GM21390 (cell line): ENCODE measurements around the gene CABLES2.

ENCODE experiments used
- ATAC-seq: cut with Tn5 transposase; IDR thresholded peaks from one replicate; pipeline ENCODE4 v1.9.1; 2021; ENCODE audit not compliant: unreplicated experiment

The CABLES2 gene

DNA sequence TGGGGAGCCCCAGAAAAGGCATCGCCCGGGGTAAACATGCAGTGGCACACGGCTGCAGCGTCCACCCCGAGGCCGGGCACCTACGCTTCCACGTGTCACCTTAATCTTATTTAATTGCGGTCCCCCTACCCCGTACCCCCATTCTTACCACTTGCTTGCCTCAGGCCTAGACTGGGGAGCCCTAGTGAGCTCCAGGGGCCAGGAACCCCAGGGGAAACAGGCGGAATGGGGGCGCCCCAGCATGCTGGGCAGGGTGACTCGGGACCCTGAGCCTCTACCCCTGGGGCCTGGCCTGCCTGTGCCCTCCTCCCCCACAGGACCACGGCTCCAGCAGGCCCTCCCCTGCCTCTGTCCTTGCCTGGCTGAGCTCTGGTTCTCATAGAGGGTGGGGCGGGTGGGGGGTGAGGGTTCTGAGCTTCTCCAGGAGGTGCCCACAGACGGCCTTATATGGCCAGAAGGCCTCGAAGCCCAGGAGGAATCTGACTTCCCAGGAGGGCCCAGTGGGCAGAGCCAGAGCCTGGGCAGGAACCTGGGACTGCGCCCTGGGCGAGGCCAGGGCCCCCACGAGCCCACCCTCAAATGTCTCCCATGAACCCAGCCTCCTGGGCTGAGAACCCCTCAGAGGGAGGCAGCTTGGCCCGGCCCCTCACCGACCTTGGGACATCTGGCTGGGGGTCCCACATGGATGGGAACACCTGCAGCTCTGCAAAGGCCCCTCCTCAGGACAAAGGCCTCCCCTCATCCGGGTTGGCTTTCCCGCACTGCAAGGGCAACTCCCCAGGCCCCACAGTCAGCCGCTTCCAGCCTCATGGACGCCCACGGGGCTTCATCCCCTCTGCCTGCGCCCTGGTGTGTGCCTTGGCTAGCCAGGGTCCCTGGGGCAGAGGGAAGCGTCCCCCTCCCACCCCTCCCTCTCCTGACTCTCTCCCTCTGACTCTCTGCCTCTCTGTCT, 34.8 kb downstream of the CABLES2 start:
- no peak for ATAC-seq

DNA sequence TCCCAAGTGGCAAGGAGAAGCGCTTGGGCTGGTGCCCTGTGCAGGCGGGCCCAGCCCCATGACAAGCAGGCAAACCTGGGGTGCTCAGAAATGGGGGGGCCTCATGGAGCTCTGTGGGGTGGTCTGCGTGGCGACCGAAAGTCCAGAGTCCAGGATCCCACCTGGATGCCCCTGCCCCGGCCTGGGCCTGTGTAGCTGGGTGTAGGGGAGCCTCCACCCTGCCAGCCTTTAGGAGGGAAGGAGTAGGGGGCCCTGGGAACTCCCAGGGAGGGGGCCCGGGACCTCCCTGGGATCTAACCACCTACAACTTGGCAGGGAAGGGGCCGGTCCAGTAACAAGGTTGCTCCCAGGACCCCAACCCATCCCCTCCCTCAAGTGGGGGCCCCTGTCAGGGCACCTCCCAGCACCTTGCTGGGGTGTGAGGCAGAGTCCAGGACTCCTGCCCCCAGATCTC, 35.5 kb downstream of the CABLES2 start:
- ATAC-seq, result no peak

DNA sequence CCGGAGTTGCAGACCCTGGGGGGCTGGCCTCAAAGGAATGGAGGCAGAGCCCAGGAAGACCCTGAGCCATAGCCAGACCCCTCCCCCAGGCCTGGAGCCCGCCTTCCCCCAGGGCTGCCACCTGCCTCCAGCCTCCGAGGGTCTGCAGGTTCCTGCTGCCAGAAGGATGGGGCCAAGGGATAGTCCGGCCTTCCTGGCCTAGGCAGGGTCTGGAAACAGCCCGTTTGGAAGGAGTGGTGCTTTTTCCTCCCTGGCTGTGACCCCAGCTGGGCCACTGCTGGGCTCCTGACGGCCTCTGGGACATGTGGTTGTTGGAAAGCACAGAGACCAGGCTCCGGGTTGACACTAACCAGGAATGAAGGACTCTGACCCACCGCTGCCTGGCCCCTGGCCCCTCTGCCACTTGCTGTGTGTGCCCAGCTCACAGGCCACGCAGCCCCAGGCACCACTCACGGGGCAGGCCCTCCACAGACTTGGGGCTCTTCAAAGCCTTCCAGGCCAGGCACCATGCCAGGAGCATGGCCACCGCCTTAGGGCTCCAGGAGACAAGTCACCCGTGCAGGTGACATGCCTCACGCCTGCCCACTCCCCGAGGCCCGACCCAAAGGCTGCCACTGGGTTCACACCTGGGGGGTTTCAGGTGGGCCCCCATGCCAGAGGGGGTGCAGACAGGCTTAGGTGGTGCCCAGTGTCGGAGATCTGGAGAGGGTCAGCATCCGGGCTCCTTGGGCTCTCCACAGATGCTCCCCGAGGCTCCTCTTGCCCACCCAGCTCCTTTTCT, 36.1 kb downstream of the CABLES2 start:
- ATAC-seq, result no peak

DNA sequence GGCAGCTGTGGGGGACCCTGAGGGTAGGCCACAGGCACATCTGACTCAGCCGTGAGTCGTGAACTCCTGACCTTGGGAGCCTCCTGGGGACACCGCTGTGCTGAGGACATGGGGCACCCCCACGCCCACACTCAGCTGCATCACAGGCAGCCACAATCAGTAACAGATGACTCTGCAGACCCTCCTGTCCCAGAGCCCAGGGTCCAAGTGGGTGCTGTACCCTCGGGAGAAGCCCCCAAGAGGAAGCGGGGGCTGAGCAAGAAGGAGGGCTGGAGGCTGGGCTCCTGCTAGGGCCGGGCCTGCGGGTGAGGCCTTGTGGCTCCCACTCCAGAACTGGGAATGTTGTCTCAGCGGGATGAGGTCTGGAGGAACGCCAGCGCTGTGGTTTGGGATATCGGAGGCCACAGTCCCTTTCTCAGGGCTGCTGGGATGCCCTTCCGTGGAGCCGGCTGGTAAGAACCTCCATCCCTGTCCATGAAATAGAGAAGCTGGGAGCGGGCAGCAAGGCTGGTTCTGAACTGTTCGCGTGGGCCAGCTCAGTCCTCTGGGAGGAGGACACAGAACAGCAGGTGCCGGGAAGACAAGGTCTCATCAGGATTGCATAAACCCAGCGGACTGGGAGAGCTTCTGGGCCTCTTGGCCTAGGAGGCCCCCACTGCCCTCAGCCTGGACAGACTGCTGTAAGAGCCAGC, 36.8 kb downstream of the CABLES2 start:
- ATAC-seq, result no peak

DNA sequence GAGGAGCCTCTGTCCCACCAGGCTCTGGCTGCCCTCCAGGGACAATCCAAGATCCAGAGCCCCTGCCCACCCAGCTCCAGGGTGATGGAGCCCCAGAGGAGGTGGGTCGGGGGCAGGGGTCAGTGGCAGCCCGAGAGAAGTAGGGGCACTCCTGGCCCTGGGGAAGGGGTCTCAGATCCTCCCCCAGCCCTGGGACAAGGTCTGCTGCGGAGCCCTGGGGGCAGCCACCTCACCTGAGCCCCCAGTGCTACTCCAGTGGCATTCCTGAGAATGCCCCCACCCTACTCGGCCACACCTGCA, 37.3 kb downstream of the CABLES2 start:
- ATAC-seq, result no peak

DNA sequence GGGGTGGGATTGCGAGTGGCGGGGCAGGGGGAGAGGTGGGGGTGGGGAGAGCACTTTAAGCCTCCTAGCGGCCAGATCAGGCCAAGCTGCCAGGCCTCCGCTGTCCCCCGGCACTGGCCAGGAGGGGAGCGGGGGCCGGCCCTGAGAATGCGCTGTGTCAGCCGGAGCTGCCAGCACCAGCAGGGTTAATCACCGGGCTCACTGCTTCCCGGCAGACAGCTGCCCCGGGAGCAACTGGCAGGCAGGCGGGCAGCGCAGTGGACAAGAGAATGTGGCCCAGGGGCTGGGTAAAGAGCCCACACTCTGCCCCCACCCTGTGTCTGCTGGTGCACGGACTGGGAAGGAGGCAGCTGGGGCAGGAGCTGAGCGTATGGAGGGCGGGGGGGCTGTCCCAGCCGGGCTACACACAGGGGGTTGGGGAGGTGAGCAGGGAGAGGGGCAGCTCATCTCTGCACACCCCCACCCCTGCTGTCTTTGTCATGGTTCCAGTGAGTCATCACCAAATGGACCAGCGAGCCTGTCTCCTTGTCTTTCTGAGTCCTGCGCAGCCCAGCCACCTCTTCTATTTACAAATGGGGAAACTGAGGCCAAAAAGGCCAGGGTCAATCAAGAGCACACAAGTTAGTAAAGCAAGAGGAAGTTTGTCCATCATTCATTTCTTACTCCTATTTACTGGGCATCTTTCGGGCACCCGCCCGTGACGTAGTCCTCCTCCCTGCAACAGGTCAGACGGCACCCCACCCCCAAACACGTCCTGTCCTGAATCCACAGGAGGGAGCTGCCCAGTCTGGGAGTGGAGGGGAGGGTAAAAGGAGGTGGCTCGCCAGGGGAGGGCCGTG, 37.9 kb downstream of the CABLES2 start:
- ATAC-seq, result no peak

DNA sequence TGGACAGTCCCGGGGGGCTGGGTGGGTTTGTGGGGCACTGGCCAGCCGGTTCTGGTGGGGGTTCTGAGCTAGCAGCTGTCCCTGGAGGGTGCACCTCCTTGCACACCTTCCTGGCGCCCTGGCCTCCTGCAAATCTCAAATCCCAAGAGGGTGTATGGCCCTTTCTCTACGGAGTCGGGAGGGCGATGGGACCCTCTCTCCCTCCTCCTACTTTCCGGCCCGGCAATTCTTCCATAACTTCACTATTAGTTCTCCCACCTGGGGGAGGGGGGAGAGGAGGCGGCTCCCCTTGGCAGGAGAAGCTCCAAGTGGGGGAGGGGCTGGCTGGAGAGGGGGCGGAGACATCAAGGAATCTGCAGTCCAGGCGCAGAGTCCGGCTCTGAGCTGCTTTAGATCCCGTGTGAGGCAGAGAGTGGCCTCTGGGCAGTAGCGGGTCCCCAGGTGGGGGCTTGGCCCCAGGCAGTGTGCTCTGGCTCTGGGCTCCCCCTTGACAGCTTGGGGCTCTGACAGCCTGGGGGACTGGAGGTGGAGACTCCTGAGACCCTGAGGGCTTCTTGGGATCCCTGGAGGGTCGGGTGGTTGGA, 38.6 kb downstream of the CABLES2 start:
- no peak for ATAC-seq

DNA sequence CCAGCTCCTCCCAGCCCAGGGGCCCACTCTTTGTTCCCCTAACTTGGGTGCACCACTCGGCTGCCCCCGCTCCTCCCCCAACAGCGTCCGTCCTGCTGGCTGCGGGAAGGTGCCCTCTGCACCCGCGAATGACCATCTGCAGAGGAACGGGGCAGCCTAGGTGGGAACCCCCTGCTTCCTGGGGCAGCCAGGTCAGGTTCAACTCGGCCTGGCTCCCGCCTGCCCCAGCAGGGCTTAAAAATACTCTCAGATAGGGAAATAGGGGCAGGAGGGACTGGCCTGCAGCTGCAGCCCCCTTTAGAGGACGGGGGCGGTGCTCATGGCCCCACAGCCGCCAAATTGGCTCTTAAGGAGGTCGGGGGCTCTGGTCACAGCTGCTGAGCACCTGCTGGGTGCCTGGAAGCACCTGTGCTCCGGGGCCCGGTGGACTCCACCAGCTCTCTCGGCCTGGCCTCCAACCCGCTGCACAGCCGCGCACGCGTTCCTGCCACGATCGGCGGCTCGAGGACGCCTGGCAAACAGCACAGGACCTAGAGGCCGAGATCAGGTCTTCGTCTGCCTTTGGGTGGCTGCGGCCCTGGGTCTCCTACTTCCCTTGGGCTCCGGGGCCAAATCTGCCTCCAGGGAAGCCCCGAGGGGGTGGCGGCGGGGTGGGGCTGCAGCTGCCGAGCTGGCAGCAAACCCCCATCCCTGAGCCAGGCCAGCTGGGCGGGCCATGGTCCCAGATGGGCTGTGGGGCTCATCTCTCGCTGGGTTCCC, 39.3 kb downstream of the CABLES2 start:
- ATAC-seq, result no peak

DNA sequence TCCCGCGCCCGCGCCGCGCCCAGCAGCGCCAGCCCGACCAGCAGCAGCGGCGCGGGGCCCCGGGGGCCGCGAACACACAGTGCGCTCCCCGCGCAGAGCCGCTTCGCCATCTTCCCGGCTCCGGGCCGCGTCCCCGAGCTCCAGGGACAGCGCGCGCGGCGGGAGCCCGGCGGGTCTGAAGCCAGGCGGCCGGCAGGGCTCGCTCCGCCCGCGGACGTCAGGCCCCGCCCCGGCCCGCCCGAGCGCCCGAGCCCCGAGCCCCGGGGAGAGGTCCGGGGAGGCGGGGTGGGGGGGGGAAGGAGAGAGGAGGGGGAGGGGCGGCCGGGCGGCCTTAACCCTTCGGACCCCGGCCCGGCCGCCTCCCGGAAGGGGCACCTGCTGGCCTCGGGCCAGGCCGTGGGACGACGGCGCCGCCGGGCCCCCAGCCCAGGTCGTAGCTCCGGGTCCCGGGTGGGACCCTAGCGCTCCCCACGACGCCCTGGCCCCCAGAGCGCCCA, 39.9 kb downstream of the CABLES2 start, which contains the start of gene LAMA5:
Gene LAMA5 (minus strand): TSS at position 177 of the 497 bp plus-strand sequence. CDS start 67 bp downstream, at position 110.
- ATAC-seq, result no peak

DNA sequence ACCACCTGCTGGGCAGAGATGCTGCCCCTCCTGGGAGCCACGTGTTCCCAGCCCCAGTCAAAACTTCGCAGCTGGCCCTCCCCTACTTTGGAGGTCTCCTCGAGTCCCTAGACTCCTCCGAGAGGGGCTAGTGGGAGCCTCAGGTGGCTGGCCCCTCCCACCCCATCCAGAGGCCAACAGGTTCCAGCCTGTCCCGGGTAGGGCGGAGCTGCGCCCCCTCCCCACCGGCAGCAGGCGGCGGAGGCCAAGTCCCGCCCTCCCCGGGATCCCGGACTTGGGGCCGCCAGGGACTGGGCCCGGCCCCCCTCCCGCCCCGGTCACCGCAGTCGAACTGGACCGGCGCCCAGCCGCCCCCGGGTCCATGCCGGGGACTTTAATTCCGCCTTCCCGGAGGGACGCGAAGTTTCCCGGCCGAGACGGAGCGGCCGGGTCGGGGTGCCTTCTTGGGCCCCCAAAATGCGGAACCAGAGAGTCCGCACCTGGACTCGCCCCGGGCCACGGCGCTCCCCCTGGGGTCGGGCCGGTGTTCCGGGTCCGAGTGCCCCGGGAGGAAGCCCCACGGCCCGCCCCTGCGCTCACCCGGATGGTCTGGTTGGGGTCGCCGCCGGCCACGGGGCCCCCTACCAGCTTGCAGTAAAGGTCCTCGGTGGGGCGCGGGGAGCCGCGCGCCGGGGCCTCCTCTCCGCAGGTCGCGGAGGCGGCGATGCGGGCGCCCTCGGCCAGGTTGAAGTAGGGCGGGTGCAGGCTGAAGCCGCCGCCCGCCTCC, 40.5 kb downstream of the CABLES2 start:
- no peak for ATAC-seq

DNA sequence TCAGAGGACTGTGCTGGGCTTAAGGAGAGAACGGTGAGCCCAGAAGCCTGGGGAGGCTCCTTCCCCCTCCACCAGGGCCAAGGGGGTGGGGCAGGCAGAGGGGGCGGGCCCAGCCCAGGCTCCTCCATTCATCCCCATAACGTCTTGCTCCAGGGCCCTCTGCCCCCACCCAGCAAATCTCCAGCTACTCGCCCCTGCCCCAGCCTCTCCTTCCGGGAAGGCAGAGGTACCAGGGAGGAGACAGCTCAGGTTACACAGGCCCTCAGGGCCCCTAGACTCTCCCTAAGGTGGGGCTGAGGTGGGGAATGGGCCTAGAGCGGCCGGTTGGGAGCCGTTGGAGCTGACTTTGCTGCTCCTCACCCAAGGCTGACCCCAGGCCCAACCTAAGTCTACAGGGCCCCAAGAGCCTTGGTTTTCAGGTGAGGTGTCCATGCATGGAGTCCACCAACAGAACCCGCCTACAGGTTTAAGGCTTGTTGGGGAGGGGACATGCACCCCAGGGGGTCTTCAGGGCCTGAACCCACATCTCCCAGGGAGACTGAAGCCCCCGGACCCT, 41.2 kb downstream of the CABLES2 start:
- ATAC-seq, result no peak

DNA sequence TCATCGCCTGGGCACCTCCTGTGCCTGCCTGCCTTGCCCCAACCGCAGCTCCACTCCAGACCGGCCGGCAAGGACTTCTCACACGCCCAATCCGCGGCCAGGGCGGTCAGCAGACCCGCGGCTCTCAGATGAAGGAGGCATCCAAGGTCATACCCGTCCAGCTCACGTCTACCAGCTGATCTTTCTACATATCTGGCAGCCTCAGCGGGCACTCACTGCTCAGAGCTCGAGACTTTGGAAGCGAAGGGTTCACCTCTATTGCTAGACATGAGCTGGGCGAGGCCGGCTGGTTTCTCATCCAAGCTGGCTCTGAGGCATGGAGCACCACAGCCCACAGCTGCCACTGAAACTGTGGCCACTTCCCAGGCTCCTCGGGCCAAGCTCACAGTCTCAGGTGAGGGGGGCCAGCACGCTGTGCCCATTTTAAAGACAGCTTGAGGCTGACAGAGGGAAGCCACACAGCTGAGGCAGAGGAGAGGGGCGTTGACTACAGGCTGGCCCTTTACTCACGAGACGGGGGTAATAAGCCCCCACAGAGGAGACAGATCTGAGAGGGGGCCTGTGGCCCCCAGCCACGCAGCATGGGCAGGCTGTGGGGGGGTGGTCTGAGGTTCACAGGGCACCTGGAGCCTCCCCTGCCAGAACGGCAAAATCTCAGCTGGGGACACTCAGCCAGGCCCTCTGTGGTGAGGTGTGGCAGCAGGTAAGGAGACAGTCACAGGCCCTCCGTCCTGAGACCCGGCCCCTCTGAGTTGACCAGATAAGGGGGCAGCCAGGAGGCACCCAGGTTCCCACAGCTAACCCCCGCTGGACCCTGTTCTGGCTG, 42.0 kb downstream of the CABLES2 start:
- no peak for ATAC-seq

DNA sequence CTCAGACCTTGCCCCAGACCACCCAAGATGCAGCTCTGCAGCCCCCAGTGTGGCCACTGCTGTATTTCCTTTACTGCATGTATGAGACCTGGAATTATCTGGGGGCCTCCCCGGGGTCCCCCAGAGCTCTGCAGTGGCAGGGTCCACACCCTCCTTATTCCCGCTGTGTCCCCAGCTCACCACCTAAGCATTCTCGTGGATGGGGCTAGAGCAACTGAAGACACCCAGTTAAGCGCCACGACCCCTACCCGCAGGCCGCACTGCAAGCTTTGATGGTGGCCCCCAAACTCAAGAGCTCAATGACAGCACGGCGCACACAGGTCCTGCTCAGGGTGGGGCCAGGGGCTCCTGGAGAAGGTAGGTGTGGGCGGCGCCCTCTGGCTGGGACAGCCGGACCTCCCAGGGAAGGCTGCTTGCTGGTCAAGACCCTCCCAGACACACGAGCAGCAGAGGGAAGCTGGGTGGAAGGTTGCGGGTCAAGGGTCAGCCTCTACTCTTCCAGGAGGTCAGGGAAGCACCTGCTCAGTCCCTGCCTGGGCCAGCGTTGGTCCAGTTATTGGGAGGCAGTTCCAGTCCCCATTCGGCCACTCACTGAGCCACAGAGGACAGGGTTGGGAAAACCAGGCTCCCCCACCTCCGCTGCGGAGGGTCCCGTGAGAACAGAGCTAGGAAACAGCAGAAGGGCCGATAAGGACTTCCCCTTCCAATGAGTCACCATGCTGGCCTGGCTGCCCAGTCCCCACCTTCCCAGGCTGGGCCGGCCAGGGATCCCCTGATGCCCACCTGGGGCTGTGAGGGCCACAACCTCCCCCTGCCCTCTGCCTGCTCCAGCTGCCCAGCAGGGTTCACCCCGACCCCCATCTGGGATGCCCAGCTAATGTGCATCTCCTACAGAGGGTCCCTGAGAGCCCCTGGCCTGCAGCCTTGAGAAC, 42.9 kb downstream of the CABLES2 start:
- no peak for ATAC-seq

DNA sequence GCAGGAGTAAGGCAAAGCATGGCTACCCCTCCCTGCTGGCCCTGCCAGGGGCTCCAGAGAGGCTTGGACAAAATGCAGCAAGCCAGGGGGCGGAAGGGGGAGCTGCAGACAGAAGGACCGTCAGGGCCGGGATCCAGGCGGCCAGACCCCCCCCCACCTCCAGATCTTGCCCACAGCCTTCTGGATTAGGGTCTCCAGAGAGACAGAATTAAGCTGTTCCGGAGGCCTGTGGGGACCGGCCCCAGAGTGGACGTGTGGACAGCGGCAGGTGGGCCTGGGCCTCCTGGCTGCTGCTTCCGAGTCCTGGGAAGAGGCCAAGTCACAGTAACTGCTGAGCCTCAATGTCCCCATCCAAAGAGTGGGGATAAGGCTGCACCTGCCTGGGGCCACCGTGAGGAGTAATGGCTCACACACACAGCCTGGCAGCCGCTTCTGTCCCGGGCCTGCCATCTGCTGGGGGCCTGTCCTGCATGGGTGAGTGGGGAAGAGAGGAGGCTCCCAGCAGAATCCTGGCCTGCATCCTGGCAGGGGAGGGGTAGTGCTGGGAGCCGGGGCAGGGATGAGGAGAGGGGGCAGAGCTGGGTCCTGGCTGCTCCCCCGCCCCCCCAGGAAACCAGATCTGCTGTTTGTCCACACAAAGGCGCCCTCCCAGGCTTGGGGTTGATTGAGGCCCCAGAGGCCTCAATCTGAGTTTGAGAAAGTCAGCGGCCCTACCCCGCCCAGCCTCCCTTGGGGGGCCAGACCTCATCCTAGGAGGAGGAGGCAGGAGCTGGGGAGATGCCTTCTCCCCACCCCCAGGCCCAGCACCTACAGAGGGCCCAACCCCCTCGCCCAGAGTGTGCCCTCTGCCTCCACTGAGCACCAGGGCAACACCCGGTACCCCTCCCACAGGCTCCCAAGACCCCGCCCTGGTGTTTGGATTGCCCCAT, 43.8 kb downstream of the CABLES2 start:
- ATAC-seq, result no peak

DNA sequence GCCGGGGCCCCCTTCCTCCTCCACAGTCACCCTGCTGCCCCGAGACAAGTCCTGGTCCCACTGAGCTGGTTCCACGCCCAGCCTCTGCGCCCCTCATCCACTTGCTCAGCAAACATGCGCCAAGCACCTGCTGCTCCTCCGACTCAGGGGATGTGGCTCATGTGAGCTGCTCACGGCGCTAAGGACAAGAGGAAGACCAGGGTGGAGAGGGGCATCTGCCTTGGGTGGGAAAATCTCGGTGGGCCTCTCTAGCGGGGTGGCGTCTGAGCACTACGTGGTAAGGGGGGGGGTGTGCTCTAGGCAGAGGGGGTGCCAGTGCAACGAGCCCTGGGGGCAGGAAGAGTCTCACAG, 44.5 kb downstream of the CABLES2 start:
- no peak for ATAC-seq
